WTC11 (cell line): ENCODE measurements around the gene LRRC2. TPM values are rescaled to one million over a fixed set of nuclear protein-coding genes. Genes with fewer than 3 reads are reported as not detected.

Experiments
- ATAC-seq: fragments of 200-7000 bp; cut with Tn5 transposase; 2 replicates; pipeline ENCODE4 v1.10.0; 2021; ENCODE audit warnings: mild to moderate bottlenecking, moderate library complexity
- CTCF ChIA-PET: fragments of 300-600 bp; sonication (Branson Sonifier 250); formaldehyde crosslinking; loops from one replicate; lab custom pipeline; 2021; ENCODE audit warnings: antibody characterized with exemption; lab: Charles Lee
- POLR2A ChIA-PET: fragments of 350-600 bp; sonication (Branson Sonifier 250); formaldehyde crosslinking; loops from one replicate; lab custom pipeline; 2021; ENCODE audit warnings: antibody characterized with exemption; lab: Charles Lee
- DNase-seq: peaks from one replicate; pipeline ENCODE4 v3.0.0; 2021; ENCODE audit warnings: low spot score
- H3K27ac Mint-ChIP-seq: 2 replicates; pipeline ENCODE4 v1.8.0; 2021; ENCODE audit warnings: mixed read lengths
- H3K27me3 Mint-ChIP-seq: 2 replicates; pipeline ENCODE4 v1.8.0; 2021; ENCODE audit warnings: low read depth, mild to moderate bottlenecking, moderate library complexity, mixed read lengths
- H3K36me3 Mint-ChIP-seq: 2 replicates; pipeline ENCODE4 v1.8.0; 2021; ENCODE audit warnings: mixed read lengths
- H3K4me1 Mint-ChIP-seq: 2 replicates; pipeline ENCODE4 v1.8.0; 2022; ENCODE audit warnings: mixed read lengths
- H3K4me3 Mint-ChIP-seq: 2 replicates; pipeline ENCODE4 v1.8.0; 2021; ENCODE audit warnings: mild to moderate bottlenecking, moderate library complexity, mixed read lengths
- H3K9me3 Mint-ChIP-seq: 2 replicates; pipeline ENCODE4 v1.8.0; 2021; ENCODE audit warnings: mixed read lengths
- ESRRA ChIP-seq: sonication (generic); formaldehyde crosslinking; IDR thresholded peaks from 2 replicates; pipeline ENCODE4 v1.8.1; 2022; ENCODE audit warnings: mild to moderate bottlenecking, missing genetic modification reagents, borderline replicate concordance
- FOXJ3 ChIP-seq: sonication (generic); formaldehyde crosslinking; IDR thresholded peaks from 2 replicates; pipeline ENCODE4 v1.9.0; 2021; ENCODE audit warnings: missing genetic modification reagents, mild to moderate bottlenecking, borderline replicate concordance
- JAZF1 ChIP-seq: fragments of 250-450 bp; sonication (Bioruptor Pico); IDR thresholded peaks from 2 replicates; pipeline ENCODE4 v1.9.0; 2021; ENCODE audit warnings: moderate library complexity, mild to moderate bottlenecking, inconsistent platforms
- NFATC4 ChIP-seq: fragments of 250-450 bp; sonication (Bioruptor Pico); IDR thresholded peaks from 2 replicates; pipeline ENCODE4 v1.9.0; 2021; ENCODE audit warnings: mild to moderate bottlenecking
- NR3C1 ChIP-seq: sonication (generic); formaldehyde crosslinking; conservative IDR thresholded peaks from 2 replicates; pipeline ENCODE4 v1.8.1; 2023; ENCODE audit warnings: low read depth, mild to moderate bottlenecking, missing genetic modification reagents
- RELA ChIP-seq: sonication (generic); formaldehyde crosslinking; IDR thresholded peaks from 2 replicates; pipeline ENCODE4 v1.8.1; 2022; ENCODE audit warnings: missing genetic modification reagents, mild to moderate bottlenecking, borderline replicate concordance
- ZBTB21 ChIP-seq: sonication (generic); formaldehyde crosslinking; IDR thresholded peaks from 2 replicates; pipeline ENCODE4 v1.8.1; 2023; ENCODE audit warnings: mild to moderate bottlenecking, missing genetic modification reagents, borderline replicate concordance
- ZNF121 ChIP-seq: sonication (generic); formaldehyde crosslinking; IDR thresholded peaks from 2 replicates; pipeline ENCODE4 v1.8.0; 2023; ENCODE audit warnings: missing genetic modification reagents
- ZNF232 ChIP-seq: sonication (generic); formaldehyde crosslinking; IDR thresholded peaks from 2 replicates; pipeline ENCODE4 v1.8.0; 2022; ENCODE audit warnings: mild to moderate bottlenecking, missing genetic modification reagents
- ZNF317 ChIP-seq: sonication (generic); formaldehyde crosslinking; IDR thresholded peaks from 2 replicates; pipeline ENCODE4 v1.8.1; 2023; ENCODE audit warnings: low read depth, mild to moderate bottlenecking, moderate library complexity, missing genetic modification reagents, borderline replicate concordance
- ZNF396 ChIP-seq: fragments of 250-450 bp; sonication (Bioruptor Pico); IDR thresholded peaks from 2 replicates; pipeline ENCODE4 v1.8.0; 2021; ENCODE audit warnings: mild to moderate bottlenecking, moderate library complexity, borderline replicate concordance
- ZNF416 ChIP-seq: fragments of 250-450 bp; sonication (Bioruptor Pico); IDR thresholded peaks from 2 replicates; pipeline ENCODE4 v1.9.0; 2021; ENCODE audit warnings: mild to moderate bottlenecking, inconsistent platforms
- total RNA-seq: library from RNA; stranded (reverse); gene quantifications from 3 replicates; pipeline ENCODE4 v1.2.3, GENCODE V29; 2021
- TF ChIP-seq, protein P1 (sequence below): sonication (generic); formaldehyde crosslinking; IDR thresholded peaks from 2 replicates; pipeline ENCODE4 v1.8.0; 2022; ENCODE audit warnings: mild to moderate bottlenecking, missing genetic modification reagents
- TF ChIP-seq, protein P2 (sequence below): fragments of 250-450 bp; sonication (Bioruptor Pico); IDR thresholded peaks from 2 replicates; pipeline ENCODE4 v1.9.0; 2021; ENCODE audit warnings: mild to moderate bottlenecking
- TF ChIP-seq, protein P3 (sequence below): sonication (generic); formaldehyde crosslinking; IDR thresholded peaks from 2 replicates; pipeline ENCODE4 v1.8.0; 2023; ENCODE audit warnings: mild to moderate bottlenecking, missing genetic modification reagents
- TF ChIP-seq, protein P4 (sequence below): sonication (generic); formaldehyde crosslinking; IDR thresholded peaks from 2 replicates; pipeline ENCODE4 v1.8.1; 2022; ENCODE audit warnings: mild to moderate bottlenecking, moderate library complexity, missing genetic modification reagents
- TF ChIP-seq, protein P5 (sequence below): fragments of 250-450 bp; sonication (Bioruptor Pico); IDR thresholded peaks from 2 replicates; pipeline ENCODE4 v1.8.0; 2021; ENCODE audit warnings: mild to moderate bottlenecking
- TF ChIP-seq, protein P6 (sequence below): sonication (generic); formaldehyde crosslinking; IDR thresholded peaks from 2 replicates; pipeline ENCODE4 v1.8.0; 2022; ENCODE audit warnings: missing genetic modification reagents

The LRRC2 gene
- total RNA-seq, 1 experiment from 2014 or later, result 4.9 TPM

DNA sequence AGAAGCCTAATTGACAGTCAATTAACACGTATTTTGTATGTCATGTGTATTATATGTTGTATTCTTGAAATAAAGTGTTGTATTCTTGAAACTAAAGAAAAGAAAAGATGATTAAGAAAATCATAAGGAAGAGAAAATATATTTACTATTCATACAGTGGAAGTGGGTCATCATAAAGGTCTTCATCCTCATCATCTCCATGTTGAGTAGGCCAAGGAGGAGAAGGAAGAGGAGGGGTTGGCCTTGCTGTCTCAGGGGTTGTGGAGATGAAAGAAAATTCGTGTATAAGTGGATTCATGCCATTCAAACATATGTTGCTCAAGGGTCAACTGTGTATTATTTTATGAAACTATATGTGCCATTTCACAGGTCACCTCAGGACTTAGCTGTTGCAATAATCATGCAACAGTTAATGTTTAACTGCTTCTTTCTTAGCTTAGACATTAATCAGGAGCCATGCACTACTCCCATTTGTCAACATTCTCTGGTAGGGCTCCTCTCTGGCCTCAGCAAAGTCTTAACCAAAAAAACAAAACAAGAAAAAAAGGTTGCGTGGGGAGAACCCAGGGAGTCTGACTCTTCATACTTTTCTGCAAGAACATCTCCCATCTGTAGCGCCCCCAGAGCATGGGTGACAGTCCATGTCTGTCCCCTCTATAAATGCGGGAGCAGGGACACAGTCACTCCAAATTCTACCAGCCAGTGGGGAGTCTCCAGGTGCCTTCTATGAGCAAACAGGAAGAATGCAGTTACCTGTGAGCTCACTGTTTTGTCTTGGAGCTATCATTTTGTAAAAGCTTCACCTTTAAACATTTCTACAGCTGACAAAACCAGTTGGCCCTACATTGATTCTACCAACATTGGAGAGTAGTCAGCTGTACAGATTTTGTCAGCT lies 19.9 kb upstream of the LRRC2 start (continued):
- TF ChIP-seq, protein P1, sequence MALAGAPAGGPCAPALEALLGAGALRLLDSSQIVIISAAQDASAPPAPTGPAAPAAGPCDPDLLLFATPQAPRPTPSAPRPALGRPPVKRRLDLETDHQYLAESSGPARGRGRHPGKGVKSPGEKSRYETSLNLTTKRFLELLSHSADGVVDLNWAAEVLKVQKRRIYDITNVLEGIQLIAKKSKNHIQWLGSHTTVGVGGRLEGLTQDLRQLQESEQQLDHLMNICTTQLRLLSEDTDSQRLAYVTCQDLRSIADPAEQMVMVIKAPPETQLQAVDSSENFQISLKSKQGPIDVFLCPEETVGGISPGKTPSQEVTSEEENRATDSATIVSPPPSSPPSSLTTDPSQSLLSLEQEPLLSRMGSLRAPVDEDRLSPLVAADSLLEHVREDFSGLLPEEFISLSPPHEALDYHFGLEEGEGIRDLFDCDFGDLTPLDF (CRISPR knock-in tag), result no peak
- TF ChIP-seq ESRRA (CRISPR knock-in tag) (no peak), NR3C1 (CRISPR knock-in tag) (no peak), ZNF416 (CRISPR knock-in tag) (peak; percentile 16; the same call in 1 of the 2 replicates), FOXJ3 (CRISPR knock-in tag) (no peak), ZNF317 (CRISPR knock-in tag) (no peak), RELA (CRISPR knock-in tag) (no peak), ZBTB21 (CRISPR knock-in tag) (no peak)
- TF ChIP-seq, protein P2, sequence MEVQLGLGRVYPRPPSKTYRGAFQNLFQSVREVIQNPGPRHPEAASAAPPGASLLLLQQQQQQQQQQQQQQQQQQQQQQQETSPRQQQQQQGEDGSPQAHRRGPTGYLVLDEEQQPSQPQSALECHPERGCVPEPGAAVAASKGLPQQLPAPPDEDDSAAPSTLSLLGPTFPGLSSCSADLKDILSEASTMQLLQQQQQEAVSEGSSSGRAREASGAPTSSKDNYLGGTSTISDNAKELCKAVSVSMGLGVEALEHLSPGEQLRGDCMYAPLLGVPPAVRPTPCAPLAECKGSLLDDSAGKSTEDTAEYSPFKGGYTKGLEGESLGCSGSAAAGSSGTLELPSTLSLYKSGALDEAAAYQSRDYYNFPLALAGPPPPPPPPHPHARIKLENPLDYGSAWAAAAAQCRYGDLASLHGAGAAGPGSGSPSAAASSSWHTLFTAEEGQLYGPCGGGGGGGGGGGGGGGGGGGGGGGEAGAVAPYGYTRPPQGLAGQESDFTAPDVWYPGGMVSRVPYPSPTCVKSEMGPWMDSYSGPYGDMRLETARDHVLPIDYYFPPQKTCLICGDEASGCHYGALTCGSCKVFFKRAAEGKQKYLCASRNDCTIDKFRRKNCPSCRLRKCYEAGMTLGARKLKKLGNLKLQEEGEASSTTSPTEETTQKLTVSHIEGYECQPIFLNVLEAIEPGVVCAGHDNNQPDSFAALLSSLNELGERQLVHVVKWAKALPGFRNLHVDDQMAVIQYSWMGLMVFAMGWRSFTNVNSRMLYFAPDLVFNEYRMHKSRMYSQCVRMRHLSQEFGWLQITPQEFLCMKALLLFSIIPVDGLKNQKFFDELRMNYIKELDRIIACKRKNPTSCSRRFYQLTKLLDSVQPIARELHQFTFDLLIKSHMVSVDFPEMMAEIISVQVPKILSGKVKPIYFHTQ (CRISPR knock-in tag), result peak; percentile 60; the same call in 1 of the 2 replicates

DNA sequence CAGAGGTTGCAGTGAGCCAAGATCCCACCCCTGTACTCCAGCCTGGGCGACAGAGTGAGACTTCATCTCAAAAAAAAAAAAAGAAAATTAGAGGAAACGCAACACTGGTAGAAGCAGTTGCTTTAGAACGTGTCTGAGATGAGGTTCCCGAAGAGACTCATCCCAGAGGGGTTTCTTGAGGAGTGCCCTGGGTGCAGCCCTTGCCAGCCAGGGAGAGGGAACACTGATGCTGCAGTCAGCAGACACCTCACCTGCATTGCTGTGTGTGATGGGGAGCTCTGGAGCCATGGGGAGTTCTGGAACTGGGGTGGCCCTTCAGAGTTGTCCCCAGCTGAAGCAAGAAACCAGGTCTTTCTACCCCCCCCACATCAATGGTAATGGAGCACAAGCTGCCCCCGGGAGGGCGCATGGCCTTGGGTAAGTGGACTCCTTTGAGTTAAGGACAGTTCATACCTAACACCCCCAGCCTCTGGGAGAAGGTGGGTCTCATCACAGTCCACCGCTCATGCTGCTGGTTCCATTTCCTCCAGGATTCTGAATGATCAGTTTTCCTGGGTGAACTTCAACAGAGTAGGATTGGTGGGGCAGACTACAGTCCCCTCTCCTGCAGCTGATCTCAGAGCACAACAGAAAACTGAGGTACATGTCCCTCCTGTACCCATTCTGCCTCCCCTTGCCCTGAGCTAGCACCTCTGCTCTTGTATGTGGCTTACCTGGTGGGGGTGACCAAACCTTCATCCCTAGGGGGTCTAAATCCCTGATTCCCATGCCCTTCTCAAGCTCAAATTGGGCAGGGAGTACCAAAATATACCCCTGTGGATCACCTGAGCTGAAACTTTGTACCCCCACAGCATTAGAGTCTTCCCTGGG lies 18.7 kb upstream of the LRRC2 start:
- POLR2A ChIA-PET, result interaction anchor here (0.7 to 3.9 kb wide), 8 partner anchors 9 to 966 kb away, joined by 3 to 41 read pairs (median 6); a partner anchor contains a TSS
- H3K4me1 Mint-ChIP-seq, result peaks cover 53% of the 10 kb centered on the region
- H3K27me3 Mint-ChIP-seq, result peaks cover 32% of the 10 kb centered on the region
- H3K4me3 Mint-ChIP-seq, result no peak overlapping the region
- H3K27ac Mint-ChIP-seq, result no peak overlapping the region
- H3K36me3 Mint-ChIP-seq, result peaks cover 98% of the 10 kb centered on the region
- CTCF ChIA-PET, result interaction anchor here (0.6 to 3.6 kb wide), 9 partner anchors 10 to 135 kb away, joined by 3 to 54 read pairs (median 3); partner anchors contain the start of genes LTF and RTP3
- ATAC-seq (peak; percentile 2), DNase-seq (no peak)
- H3K9me3 Mint-ChIP-seq, result peaks cover 52% of the 10 kb centered on the region
- TF ChIP-seq NR3C1 (CRISPR knock-in tag) (no peak), ZNF232 (CRISPR knock-in tag) (no peak), NFATC4 (CRISPR knock-in tag) (0 out of 2 replicates have a peak, but pooled peaks have one; percentile 37), ZNF396 (no peak), ESRRA (CRISPR knock-in tag) (no peak), JAZF1 (CRISPR knock-in tag) (no peak), ZNF121 (no peak)
- TF ChIP-seq, protein P3, sequence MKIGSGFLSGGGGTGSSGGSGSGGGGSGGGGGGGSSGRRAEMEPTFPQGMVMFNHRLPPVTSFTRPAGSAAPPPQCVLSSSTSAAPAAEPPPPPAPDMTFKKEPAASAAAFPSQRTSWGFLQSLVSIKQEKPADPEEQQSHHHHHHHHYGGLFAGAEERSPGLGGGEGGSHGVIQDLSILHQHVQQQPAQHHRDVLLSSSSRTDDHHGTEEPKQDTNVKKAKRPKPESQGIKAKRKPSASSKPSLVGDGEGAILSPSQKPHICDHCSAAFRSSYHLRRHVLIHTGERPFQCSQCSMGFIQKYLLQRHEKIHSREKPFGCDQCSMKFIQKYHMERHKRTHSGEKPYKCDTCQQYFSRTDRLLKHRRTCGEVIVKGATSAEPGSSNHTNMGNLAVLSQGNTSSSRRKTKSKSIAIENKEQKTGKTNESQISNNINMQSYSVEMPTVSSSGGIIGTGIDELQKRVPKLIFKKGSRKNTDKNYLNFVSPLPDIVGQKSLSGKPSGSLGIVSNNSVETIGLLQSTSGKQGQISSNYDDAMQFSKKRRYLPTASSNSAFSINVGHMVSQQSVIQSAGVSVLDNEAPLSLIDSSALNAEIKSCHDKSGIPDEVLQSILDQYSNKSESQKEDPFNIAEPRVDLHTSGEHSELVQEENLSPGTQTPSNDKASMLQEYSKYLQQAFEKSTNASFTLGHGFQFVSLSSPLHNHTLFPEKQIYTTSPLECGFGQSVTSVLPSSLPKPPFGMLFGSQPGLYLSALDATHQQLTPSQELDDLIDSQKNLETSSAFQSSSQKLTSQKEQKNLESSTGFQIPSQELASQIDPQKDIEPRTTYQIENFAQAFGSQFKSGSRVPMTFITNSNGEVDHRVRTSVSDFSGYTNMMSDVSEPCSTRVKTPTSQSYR (CRISPR knock-in tag), result 0 out of 2 replicates have a peak, but pooled peaks have one; percentile 41
- TF ChIP-seq, protein P4, sequence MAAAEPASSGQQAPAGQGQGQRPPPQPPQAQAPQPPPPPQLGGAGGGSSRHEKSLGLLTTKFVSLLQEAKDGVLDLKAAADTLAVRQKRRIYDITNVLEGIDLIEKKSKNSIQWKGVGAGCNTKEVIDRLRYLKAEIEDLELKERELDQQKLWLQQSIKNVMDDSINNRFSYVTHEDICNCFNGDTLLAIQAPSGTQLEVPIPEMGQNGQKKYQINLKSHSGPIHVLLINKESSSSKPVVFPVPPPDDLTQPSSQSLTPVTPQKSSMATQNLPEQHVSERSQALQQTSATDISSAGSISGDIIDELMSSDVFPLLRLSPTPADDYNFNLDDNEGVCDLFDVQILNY (CRISPR knock-in tag), result no peak
- TF ChIP-seq, protein P5, sequence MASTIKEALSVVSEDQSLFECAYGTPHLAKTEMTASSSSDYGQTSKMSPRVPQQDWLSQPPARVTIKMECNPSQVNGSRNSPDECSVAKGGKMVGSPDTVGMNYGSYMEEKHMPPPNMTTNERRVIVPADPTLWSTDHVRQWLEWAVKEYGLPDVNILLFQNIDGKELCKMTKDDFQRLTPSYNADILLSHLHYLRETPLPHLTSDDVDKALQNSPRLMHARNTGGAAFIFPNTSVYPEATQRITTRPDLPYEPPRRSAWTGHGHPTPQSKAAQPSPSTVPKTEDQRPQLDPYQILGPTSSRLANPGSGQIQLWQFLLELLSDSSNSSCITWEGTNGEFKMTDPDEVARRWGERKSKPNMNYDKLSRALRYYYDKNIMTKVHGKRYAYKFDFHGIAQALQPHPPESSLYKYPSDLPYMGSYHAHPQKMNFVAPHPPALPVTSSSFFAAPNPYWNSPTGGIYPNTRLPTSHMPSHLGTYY, result 0 out of 2 replicates have a peak, but pooled peaks have one; percentile 3
- TF ChIP-seq, protein P6, sequence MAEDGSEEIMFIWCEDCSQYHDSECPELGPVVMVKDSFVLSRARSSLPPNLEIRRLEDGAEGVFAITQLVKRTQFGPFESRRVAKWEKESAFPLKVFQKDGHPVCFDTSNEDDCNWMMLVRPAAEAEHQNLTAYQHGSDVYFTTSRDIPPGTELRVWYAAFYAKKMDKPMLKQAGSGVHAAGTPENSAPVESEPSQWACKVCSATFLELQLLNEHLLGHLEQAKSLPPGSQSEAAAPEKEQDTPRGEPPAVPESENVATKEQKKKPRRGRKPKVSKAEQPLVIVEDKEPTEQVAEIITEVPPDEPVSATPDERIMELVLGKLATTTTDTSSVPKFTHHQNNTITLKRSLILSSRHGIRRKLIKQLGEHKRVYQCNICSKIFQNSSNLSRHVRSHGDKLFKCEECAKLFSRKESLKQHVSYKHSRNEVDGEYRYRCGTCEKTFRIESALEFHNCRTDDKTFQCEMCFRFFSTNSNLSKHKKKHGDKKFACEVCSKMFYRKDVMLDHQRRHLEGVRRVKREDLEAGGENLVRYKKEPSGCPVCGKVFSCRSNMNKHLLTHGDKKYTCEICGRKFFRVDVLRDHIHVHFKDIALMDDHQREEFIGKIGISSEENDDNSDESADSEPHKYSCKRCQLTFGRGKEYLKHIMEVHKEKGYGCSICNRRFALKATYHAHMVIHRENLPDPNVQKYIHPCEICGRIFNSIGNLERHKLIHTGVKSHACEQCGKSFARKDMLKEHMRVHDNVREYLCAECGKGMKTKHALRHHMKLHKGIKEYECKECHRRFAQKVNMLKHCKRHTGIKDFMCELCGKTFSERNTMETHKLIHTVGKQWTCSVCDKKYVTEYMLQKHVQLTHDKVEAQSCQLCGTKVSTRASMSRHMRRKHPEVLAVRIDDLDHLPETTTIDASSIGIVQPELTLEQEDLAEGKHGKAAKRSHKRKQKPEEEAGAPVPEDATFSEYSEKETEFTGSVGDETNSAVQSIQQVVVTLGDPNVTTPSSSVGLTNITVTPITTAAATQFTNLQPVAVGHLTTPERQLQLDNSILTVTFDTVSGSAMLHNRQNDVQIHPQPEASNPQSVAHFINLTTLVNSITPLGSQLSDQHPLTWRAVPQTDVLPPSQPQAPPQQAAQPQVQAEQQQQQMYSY (CRISPR knock-in tag), result no peak
